Occipital lobe (tissue), 2 donors: ENCODE data around the gene RAB15. TPM values are rescaled to one million over a fixed set of nuclear protein-coding genes. Genes with fewer than 3 reads are reported as not detected.

Experiments
- DNase-seq: peaks from one replicate; lab custom pipeline; 2025; lab: John Stamatoyannopoulos, UW
- total RNA-seq: library from RNA; depleted of rRNA; stranded (reverse); fragments of >200 nt; gene quantifications from one replicate; pipeline ENCODE4 v1.2.3, GENCODE V29; 2014

The RAB15 gene
- total RNA-seq, 1 donor from 2014 or later: 28.9 TPM

DNA sequence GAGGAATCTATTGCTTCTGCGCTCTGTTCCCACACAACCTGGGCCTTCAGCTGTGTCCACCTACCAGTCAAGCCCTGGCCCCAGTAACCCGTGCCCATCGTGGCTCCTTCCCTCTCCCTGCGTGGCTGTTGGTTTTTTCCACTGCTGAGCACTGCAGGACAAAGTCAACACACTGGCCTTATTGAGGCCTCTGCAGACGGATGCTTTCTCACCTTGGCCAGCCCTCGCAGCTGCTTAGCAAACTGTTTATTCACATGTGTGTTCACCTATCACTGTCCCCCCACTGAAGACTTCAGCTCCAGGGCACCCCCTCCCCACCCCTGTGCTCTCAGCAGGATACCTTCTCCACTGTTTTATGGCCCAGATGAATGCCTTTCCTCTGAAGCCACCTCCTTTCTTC is 16.8 kb downstream of the RAB15 start:
- DNase-seq: no peak

DNA sequence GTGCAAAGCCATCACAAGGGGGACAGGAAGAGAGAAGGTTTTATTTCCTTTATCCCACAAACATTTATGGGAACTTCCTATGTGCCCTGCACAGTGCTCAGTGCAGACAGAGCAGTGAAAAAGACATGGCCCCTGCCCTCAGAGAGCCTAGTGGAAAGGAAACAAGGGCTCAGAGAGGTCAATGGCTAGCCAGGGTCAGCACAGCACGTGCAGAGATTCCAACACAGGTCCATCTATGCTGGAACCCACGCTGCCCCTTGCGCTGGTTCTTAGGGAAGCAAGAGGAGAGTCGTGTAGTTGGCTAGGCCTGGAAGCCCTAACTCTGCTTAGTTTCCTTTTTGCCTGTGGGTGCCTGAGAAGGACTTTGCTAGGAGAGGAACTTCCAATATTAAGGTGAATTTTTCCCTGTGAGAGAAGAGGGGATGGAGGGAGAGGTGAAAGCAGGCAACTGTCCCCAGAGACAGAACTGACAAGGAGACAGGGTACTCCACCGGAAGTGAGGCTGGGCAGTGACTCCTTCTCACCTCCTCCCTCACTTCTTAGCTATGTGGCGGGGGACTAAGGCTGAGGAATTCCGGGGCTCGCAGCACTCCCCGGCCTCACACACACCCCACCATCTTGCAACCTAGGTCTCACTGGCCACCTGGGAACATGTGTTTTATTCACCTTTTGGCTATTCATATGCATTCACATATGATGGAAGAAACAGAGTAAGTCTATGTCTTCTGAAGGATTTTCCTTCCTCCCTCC is 17.5 kb downstream of the RAB15 start:
- DNase-seq: no peak

DNA sequence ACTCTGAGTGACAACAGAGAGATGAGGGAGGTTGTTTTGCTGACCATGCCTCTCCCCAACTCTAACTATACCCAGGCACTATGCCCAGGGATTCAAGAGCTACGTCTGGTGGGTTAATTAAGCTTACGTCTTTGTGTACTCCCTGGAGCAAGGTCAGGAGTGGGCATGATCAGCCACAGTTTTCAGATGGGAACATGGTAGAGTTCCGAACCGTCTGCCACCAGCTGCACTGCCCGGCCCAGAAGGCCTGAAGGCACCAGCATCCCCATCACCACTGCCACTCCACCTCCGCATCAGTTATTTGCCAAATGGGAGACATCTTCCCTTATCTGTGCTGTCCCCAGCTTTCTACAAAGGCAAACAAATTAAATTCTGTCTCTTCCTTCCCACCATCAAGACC is 18.5 kb downstream of the RAB15 start:
- no peak for DNase-seq

DNA sequence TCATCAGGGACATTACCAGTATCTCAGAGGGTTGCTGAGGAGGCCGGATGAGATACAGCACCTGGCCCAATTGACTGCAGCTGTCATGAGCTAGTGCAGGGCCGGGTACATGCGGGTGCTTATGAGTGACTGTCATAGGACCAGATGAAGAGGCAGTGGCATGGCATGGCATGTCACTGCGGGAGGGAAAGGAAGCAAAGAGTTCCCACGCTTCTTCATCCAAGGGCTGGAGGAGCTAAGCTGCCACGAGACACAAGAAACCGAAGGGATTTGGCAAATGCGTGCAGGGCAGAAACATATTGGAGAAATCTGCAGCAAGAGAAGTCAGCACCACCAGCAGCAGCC is 18.9 kb downstream of the RAB15 start:
- no peak for DNase-seq

DNA sequence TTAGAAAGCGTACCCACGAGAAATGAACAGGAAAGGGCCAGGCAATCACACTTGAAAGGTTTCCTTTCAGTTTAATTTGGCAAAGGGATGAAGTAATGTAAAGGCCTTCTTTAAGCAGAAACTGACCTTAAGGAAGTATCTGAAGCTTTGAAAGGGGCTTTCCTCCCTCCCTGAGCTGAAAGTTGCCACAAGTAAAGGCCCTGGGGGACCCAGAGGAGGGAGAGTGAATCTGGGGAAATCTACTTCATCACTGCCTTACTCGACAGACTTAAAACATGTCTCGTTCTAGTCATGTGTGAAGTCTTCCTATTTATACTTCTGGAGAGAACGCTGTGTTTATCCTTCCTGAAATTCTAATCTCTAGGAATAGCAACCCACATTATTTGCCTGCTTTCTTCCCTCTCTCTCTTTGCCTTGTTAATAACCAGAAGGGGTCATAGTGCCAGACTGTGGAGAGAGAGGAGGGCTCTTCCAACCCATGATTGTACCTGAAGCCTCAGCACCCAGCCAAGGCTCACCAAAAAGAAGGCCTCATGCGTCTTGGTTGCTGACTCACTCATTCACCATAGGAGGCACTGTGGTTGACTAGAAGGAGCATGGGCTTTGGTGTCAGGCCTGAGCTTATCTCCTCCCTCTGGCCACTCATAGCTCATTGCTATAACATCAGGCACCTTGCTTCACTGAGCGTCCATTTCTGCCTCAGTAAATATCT is 19.4 kb downstream of the RAB15 start:
- no peak for DNase-seq

DNA sequence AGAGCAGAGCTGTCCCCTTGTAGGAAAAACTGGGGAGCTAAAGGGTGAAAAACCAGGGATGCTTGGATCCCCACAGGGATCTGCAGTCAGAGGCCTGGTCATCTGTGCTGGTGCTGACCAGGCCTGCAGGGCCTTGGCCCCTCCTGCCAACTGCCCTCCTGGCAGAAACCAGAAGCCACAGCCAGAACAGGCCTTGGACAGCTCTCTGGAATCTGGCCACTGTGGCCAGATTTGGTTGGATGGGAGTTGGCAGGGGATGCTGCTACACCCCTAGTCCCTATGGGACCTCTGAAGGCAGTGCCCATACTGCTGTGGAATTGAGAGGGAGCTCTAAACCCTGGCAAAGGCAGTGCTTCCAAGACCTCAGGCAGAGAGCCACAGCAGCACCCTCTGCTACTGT is 20.4 kb downstream of the RAB15 start:
- DNase-seq: no peak

DNA sequence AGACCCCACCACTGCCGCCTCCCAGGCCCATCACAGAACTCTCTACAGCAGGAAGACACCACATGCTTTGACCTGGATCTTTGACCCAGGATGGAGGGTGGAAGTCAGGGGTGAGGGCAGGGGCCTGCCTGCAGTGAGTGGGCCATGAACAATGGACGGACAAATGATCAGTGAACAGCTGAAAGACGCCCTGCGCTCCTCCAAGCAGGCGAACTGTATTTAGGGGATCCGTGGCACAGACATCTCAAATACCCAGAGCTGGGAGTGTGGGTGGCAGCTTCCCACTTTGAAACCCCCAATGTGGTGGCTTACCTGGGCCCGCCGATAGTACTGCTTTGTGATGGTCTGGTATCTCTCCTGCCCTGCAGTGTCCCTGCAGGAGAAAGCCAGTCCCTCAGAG is 20.8 kb downstream of the RAB15 start:
- DNase-seq: no peak

DNA sequence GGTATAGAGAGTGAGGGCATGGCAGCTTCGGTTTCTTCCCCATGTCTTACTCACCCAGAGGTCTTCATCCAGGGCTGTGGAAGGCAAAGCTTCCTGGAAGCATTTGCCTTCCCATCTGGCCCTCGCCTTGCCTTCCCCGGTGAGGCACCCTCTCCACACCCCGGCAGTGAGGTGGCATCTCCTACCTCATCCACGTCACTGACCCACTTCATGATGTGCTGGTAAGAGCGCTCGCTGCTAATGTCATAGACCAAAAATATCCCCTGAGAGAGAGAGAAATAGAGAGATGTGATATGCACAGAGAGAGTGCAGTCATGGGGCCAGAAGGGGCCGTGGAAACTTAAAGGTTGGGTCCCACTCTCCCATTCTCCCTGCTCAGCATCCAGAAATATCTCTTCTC is 21.2 kb downstream of the RAB15 start:
- DNase-seq: peak; percentile 46

DNA sequence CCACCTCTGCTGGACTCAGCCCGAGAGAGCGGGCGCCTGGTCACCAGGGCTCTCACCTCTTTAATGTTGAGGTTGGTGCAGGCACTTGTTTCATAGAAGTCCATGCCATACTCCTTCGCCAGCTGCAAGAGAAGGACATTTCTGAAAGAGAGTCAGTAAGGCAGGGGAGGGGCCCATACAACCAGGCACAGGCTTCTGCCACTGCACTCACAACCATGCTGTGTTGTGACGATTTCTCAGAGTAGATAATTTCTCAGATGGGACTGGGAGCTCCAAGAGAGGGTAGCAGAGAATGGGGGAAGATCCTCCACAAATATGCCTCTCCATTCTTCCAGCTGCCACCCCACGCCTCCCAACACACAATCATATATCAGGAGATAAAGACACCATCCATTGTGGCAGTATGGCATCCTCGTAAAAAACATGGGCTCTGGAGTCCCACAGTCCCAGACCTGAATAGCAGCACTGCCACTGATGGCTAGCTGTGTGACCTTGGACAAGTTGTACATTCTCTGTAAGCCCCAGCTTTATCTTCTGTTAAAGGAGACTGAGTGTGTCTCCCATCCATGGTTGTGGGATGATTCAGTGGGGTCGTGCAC is 23.4 kb downstream of the RAB15 start:
- no peak for DNase-seq

DNA sequence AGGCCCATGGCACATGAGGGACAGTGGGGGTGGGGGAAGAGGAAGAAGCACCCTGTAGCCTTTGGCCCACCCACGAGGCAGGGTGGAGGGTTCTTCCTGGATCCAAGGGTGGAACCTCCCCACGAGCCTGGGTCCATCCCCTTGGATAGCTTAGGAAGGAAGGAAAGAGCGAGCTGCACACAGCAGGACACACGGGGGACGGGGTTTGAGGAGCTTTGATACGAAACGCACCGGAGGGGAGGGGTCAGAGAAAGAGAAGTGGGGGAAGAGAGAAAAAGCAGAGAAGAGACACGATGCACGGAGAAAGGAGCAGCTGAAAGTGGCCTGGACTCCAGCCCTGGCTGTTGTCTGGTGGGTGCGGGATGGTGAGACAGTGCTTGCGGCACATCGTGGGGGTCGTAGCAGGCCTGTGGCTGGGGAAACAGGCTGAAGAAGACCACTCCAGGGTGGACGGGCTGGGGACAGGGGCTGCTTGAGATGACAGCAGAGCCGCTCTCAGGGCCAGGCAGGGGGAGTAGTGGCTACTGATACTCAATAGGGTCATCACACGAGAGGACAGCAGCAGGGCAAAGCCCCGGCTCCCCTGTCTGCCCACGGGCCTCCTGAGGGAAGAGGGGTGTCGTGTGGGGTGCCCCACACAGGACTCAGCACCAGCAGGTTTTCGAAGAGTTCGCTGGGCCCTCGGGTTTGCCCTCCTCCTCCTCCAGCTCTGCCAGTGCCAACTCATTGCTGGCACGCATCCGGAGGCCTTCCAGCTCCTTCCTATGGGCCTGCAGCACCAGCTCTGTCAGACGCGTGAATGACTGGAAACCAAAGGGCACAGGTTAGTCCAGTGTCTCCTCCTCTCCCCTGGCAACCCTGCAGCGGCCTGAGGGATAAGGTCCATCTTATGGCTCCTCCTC is 24.2 kb downstream of the RAB15 start:
- no peak for DNase-seq

DNA sequence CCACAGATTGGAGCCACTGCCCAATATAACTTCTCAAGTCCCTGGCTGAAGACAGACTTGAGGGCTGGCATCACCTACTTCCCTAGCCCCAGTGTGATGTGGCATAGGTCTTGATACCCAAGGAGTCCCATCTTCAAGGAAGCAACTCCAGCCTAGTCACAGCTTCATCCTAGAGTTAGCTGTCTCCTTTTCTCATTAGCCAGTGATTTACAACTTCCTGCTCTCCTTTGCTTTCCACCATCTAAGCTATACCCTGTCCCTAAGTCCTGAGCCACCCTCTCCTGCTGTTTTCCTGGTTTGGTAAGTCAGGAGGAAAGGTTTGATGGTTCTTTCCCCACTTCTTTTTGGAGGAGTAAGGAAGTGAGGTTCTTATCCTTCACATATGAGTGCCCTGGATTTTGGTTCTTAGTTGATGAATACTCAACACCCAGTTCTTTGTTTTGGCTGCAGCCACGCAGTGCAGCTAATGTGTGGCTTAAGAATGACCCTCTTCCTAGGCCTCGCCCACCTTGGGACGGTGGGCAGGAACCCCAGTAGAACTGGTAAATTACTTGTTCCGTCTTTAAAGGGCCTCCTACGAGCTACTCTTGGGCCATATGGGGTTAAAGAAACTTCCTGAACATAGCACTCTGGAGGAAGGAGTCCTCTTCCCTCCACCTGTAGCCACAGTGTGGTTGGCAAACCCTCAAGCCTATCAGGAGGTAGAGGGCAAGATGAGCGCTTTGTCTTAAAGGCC is 25.7 kb downstream of the RAB15 start:
- no peak for DNase-seq

DNA sequence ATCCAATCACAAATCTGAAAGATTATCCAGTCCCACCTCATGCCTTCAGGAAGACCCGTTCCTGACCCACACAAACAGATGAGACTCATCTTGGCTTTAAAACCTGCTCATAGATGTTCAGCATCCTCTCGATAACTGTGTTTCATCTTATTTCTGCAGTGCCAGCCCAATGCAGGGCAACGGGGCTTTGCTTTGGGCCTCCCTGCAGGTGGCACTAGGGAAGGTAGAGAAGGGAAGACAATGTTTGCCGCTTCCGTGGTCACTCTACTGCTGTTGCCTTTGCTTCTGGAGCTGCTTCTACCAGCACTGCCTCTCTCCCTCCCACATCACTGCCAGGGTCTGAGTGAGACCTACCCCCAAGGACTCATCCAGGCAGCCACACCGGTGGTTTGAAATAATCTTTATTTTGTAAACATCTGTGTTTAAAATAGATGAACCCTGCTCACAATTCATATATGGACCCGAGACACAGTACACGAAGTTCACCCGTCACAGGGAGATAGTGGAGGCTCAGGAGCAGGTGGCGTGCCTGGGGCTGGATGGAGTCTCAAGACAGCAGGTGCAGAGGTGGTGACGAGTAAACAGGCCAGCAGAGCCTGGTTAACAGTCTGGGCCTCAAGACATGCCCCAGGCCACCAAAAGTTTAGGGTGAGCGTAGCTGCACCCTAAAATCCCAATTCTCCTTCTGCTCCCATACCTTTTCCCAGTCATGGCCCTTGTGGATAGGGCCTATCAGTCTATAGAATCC is 26.5 kb downstream of the RAB15 start:
- no peak for DNase-seq

DNA sequence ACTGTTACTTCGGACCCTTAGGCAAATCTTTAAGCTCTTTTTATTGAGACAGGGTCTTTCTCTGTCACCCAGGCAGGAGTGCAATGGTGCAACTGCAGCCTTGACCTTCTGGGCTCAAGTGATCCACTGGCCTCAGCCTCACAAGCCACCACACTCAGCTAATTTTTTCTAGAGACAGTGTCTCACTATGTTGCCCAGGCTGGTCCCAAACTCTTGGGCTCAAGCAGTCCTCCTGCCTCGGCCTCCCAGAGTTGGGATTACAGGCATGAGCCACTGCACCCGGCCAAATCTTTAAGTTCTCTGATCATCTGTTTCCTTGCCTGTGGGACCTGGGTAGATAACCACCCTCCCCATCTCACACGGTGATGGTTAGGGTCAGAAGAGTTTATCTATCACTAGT is 27.3 kb downstream of the RAB15 start:
- DNase-seq: no peak

DNA sequence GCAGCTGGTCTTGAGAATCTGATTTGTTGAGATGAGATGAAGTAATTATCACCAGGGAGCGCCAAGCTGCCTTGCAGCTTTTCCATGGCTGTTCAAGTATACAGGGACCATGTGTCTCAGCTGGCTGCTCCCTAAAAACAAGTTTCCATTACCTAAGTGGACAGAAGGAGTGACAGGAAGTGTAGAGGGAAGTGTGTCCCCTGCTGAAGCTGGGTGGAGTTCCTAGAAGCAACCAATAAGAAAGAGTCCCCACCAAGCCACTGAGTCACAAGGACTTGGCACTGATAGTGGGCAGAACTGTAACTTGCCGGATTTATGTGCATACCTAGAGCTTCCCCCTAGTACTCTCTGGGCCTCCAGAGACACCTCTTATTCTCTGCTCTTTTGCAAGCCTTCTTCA is 28.1 kb downstream of the RAB15 start:
- no peak for DNase-seq

DNA sequence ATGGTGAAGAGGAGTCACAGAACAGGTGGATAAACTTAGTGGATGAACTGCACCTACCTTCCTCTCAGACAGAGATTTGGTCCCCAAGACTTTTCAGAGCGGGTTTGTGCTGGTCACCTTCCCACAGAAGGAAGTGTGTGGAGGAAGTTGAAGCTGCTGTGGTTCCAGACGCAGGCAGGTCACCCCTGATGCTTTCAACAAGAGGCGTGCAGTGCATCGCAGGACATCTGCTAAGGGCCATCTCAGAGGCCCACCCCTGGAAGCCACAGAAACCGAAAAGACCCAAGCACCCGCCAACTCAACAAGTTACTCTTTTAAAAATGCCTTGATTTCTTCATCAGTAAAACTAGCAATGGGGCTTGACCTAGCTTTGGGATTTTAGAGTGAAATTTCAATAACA is 28.6 kb downstream of the RAB15 start:
- no peak for DNase-seq

DNA sequence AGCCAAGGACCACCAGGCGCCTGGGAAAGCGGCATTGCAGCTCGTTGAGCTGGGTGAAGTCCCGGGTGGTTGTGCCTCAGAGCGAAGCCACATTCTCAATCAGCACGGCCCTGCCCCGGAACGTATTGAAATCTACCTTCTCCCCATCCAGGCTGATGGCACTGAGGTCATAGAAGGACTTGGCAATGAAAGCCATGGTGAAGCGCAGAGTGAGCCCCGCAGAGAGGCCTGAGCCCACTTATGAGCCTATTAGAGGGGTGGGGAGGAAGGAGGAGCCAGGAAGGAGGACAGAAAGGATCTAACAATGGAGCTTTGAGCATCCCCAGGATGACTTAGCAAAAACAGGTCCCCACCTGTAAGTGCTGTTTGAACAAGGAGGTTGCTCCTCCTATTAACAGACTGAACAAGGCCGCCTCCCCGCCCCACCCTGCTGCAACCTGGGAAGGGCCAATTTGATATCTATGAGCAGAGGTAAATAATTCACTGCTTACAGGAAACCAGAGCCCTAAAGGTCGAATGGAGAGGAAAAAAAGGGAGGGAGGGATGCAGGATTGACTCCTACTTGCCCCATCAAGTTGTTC is 29.5 kb downstream of the RAB15 start, which contains the start of gene GPX2:
GPX2 (minus strand) TSS at position 215 of the 581 bp plus-strand sequence; CDS start at position 196, 19 bp downstream.
- no peak for DNase-seq

DNA sequence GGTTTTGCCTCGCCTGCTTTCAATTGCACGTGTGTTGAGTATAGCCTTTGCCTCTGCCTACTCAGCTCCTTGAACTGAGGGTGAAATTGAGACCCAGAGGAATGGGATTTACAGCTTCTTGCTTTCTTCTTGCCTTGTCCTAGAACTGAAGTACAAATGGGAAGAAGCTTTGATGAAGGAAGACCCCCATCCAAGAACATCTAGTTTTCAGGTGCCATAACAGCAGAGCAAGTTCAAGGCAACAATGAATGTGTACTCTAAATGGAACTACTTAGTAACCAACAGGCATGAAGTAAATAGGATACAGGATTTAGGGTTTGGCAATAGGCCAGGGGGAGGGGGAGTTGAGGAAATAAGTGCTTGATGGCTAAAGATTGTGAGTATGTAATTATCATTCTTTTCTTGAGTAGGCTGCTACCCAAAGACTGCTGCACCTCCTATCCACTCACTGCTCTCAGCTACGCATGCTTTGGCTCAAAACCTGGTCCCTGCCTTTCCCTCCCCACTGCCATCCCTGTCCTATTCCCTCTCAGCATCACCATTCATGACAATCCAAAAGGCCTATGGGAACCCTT is 31.7 kb downstream of the RAB15 start:
- DNase-seq: no peak

DNA sequence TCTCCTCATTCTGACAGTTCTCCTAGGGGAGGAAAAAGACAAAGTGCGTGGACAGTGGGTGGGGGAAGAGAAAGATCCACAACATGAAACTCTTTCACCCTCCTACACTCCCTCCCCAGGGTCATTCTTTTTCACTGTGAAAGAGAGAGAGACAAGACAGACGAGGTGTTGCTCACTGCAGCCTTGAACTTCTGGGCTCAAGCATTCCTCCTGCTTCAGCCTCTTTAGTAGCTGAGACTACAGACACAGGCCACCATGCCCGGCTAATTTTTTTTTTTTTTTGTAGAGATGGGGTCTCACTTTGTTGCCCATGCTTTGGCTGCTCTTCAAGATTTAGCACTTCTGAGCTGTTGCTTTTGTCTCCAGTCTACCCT is 32.3 kb downstream of the RAB15 start:
- DNase-seq: no peak

DNA sequence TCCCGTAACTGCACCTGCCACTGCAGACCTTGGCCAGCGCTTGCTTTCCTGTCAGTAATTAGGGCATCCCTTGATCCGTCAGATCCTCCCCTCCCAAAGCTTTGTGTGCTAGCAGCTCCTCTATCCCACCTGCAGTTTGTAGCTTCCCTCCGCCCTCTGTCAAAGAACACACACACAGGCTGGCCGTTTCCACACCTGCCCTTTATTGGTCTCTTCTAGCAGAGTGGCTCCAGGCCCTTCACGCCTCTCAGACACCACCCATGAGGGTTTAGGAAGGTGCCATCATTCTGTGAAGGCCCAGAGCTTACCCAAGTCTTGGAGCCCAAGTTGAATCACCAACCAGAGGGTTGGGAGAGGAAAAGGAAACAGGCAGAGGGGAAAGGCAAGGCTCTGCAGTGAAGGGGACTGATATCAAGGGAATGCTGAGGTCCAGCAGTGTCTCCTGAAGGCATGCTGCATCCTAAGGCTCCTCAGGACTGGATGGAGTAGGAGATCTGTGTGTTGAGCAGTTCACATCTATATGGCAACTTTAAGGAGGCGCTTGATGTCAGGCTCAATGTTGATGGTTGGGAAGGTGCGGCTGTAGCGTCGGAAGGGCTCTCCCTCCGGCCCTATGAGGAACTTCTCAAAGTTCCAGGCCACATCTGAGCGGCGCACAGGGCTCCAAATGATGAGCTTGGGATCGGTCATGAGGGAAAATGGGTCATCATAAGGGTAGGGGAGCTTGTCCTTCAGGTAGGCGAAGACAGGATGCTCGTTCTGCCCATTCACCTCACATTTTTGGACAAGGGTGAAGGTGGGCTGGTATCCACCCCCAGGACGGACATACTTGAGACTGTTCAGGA is 32.9 kb downstream of the RAB15 start:
- DNase-seq: no peak
